HCT116 (cell line): ENCODE data around the gene CDC42EP2. TPM values are rescaled to one million over a fixed set of nuclear protein-coding genes. Genes with fewer than 3 reads are reported as not detected.
A peak's percentile ranks its signal among the peaks of the same experiment; 100 is the strongest.

Experiments
- ATAC-seq: fragments of 200-7000 bp; cut with Tn5 transposase; 2 replicates; pipeline ENCODE4 v1.9.1; 2020; ENCODE audit warnings: mild to moderate bottlenecking, moderate library complexity
- BruUV-seq: library from RNA; stranded (reverse); fragments of 400-500 nt; replicated peaks from 2 replicates; lab custom pipeline; 2021; lab: Mats Ljungman, UMichigan
- CTCF ChIA-PET: fragments of 300-600 bp; sonication (Branson Sonifier 250); formaldehyde crosslinking; loops from one replicate; lab custom pipeline; 2021; ENCODE audit warnings: antibody characterized with exemption; lab: Charles Lee
- POLR2A ChIA-PET: fragments of 300-600, 350-600 bp; sonication (Branson Sonifier 250); formaldehyde crosslinking; loops from one replicate; lab custom pipeline; 2021; ENCODE audit warnings: antibody characterized with exemption; lab: Charles Lee
- RAD21 ChIA-PET, 2 experiments: fragments of 300-600 bp; sonication (Branson Sonifier 250); formaldehyde crosslinking; loops; one replicate each; lab custom pipeline; 2023; ENCODE audit warnings: low total read pairs in 2 of 2; ENCODE audit not compliant: uncharacterized antibody in 2 of 2, unreplicated experiment in 2 of 2, low non-redundant PET in 1 of 2; lab: Charles Lee
- DNase-seq: peaks from one replicate; pipeline ENCODE4 v3.0.0-alpha.2; 2010; ENCODE audit warnings: low read depth, low spot score
- H2AFZ ChIP-seq: fragments of 200-600 bp; shearing (Covaris generic), sonication (generic); 2 replicates; pipeline ENCODE4 v1.6.1; 2017; ENCODE audit warnings: low read depth, mixed run types, mixed read lengths, antibody characterized with exemption, low read length; ENCODE audit not compliant: poor library complexity, severe bottlenecking
- H3K27ac ChIP-seq: 2 replicates; pipeline ENCODE4 v1.5.1; 2012; ENCODE audit warnings: low read depth, low read length
- H3K27me3 ChIP-seq: fragments of 200-600 bp; sonication (generic); 2 replicates; pipeline ENCODE4 v1.6.1; 2016; ENCODE audit warnings: mixed run types, low read length, mixed read lengths; ENCODE audit not compliant: insufficient read depth
- H3K36me3 ChIP-seq, 2 experiments: fragments of 200-500 bp in 1 of 2; fragments of 200-600 bp in 1 of 2; sonication (Bioruptor generic) in 1 of 2; sonication (generic) in 1 of 2; 2 replicates each; pipeline versions ENCODE4 v1.5.1 to v1.6.1; 2014 to 2016; ENCODE audit warnings: low read length in 2 of 2, inconsistent platforms in 1 of 2, mixed read lengths in 1 of 2, mixed run types in 1 of 2; ENCODE audit not compliant: insufficient read depth in 2 of 2, control insufficient read depth in 1 of 2
- H3K4me1 ChIP-seq, 2 experiments: fragments of 200-600 bp in 1 of 2; sonication (generic) in 1 of 2; 2 replicates each; pipeline versions ENCODE4 v1.5.1 to v1.6.1; 2012 to 2017; ENCODE audit warnings: low read length in 2 of 2, inconsistent platforms in 1 of 2, mild to moderate bottlenecking in 1 of 2, mixed read lengths in 1 of 2, mixed run types in 1 of 2, moderate library complexity in 1 of 2; ENCODE audit not compliant: insufficient read depth in 2 of 2, control insufficient read depth in 1 of 2
- H3K4me2 ChIP-seq: fragments of 200-600 bp; sonication (generic); 2 replicates; pipeline ENCODE4 v1.6.1; 2017; ENCODE audit warnings: mixed run types, low read length, mixed read lengths
- H3K4me3 ChIP-seq, 2 experiments: fragments of 200-600 bp in 1 of 2; sonication (generic) in 1 of 2; replicated peaks in 1 of 2; 2 replicates each; pipeline ENCODE4 v1.5.1; 2011 to 2016; ENCODE audit warnings: low read length in 2 of 2, control low read depth in 1 of 2, low read depth in 1 of 2, mild to moderate bottlenecking in 1 of 2, mixed read lengths in 1 of 2, mixed run types in 1 of 2
- H3K79me2 ChIP-seq: fragments of 200-600 bp; sonication (generic); 2 replicates; pipeline ENCODE4 v1.6.1; 2017; ENCODE audit warnings: mild to moderate bottlenecking, mixed run types, low read length, moderate library complexity, mixed read lengths; ENCODE audit not compliant: insufficient read depth
- H3K9ac ChIP-seq: fragments of 200-600 bp; sonication (generic); 2 replicates; pipeline ENCODE4 v1.6.1; 2016; ENCODE audit warnings: low read length, mixed read lengths
- H3K9me2 ChIP-seq: fragments of 200-600 bp; sonication (generic), shearing (Covaris generic); 2 replicates; pipeline ENCODE4 v1.6.1; 2017; ENCODE audit warnings: mixed run types, mild to moderate bottlenecking, moderate library complexity; ENCODE audit not compliant: insufficient read depth
- H3K9me3 ChIP-seq, 2 experiments: fragments of 200-500 bp in 1 of 2; fragments of 200-600 bp in 1 of 2; sonication (Bioruptor generic) in 1 of 2; sonication (generic) in 1 of 2; 2 replicates each; pipeline ENCODE4 v1.6.1; 2014 to 2017; ENCODE audit warnings: low read length in 2 of 2, mixed read lengths in 2 of 2, inconsistent platforms in 1 of 2, low read depth in 1 of 2, mild to moderate bottlenecking in 1 of 2, mixed run types in 1 of 2, moderate library complexity in 1 of 2; ENCODE audit not compliant: control insufficient read depth in 1 of 2, insufficient read depth in 1 of 2
- H4K20me1 ChIP-seq: fragments of 200-600 bp; sonication (generic), shearing (Covaris generic); 2 replicates; pipeline ENCODE4 v1.6.1; 2017; ENCODE audit warnings: mixed run types, mild to moderate bottlenecking, moderate library complexity; ENCODE audit not compliant: insufficient read depth
- CEBPB ChIP-seq: IDR thresholded peaks from 2 replicates; pipeline ENCODE4 v1.6.1; 2012; ENCODE audit warnings: low read depth
- FOSL1 ChIP-seq: IDR thresholded peaks from 2 replicates; pipeline ENCODE4 v1.6.1; 2012; ENCODE audit warnings: low read depth
- POLR2AphosphoS5 ChIP-seq: IDR thresholded peaks from 2 replicates; pipeline ENCODE4 v1.6.1; 2011; ENCODE audit warnings: mild to moderate bottlenecking, low read depth, low read length, moderate library complexity
- RAD21 ChIP-seq: IDR thresholded peaks from 2 replicates; pipeline ENCODE4 v1.6.1; 2012; ENCODE audit warnings: low read depth, mild to moderate bottlenecking
- SIN3A ChIP-seq: IDR thresholded peaks from 2 replicates; pipeline ENCODE4 v1.6.1; 2012; ENCODE audit warnings: low read depth
- SRF ChIP-seq: IDR thresholded peaks from 2 replicates; pipeline ENCODE4 v1.6.1; 2012; ENCODE audit warnings: low read depth
- intact Hi-C: fragments of 100-400 bp; cut with micrococcal nuclease; formaldehyde crosslinking; loops from 2 replicates; pipeline ENCODE4 v1.10.0; 2022
- total RNA-seq: library from RNA; stranded (reverse); gene quantifications from one replicate; pipeline ENCODE4 v1.2.1, GENCODE V29; 2021; ENCODE audit not compliant: unreplicated experiment
- TF ChIP-seq, protein P1 (sequence below), 3 experiments: fragments of 200-600 bp in 1 of 3; sonication (generic) in 1 of 3; IDR thresholded peaks in 2 of 3; conservative IDR thresholded peaks in 1 of 3; 2 replicates each; pipeline ENCODE4 v1.5.1; 2012 to 2017; ENCODE audit warnings: low read depth in 2 of 3, low read length in 2 of 3, antibody characterized with exemption in 1 of 3, borderline replicate concordance in 1 of 3, control low read depth in 1 of 3, mild to moderate bottlenecking in 1 of 3, mixed read lengths in 1 of 3, mixed run types in 1 of 3, moderate library complexity in 1 of 3; ENCODE audit not compliant: insufficient read depth in 1 of 3
- TF ChIP-seq, protein P2 (sequence below): IDR thresholded peaks from 2 replicates; pipeline ENCODE4 v1.6.1; 2011; ENCODE audit warnings: mild to moderate bottlenecking, low read length, moderate library complexity; ENCODE audit not compliant: insufficient replicate concordance; ENCODE audit errors: extremely low read depth
- TF ChIP-seq, protein P3 (sequence below): IDR thresholded peaks from 2 replicates; pipeline ENCODE4 v1.6.1; 2012

Gene CDC42EP2
- total RNA-seq, 1 experiment from 2014 or later, result 15.4 TPM

DNA sequence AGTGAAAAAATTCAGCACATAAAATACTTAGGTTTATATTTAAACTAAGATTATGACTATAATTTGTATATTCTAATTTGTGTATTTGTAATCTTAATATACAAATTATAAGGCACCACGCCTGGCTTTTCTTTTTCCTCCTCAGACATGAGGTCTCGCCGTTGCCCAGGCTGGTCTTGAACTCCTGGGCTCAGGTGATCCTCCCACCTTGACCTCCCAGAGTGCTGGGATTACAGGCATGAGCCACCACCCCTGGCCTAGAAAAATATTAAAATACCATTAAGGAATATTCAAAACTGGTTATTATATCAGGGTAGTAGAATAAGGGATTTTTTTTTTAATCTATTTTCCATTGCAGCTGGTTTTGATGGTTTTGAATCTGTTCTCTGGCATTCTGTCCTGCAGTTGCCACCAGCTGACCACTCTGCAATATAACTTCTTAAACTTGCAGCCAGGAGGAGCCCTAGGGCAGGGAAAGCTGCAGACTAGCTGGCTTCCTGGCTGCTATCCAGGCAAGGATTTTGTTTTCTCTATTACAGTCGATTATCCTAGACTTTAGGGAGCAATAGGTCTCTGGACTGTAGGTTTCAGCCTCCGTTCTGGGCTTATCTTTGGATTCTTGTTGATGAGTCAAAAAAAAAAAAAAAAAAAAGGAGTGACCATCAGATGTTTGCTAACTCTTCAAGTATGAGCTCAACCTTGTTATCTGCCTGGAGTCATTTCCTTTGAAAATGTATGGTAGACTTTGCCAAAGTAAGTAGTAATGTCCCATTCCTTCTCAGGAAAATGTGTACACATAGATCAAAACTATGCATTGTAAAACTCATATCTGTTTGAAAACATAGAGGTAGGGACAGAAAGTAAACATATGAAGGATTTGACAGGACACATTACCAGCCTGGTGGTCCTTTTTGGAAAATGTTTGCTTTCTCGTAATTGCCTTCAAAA, 39.7 kb upstream of the CDC42EP2 start:
- intact Hi-C loops, result loop anchor here (1.0 kb wide), 3 partner anchors 40 to 235 kb away; no protein-coding TSS in a partner anchor
- Histone ChIP-seq H4K20me1 (no peaks in the 10 kb centered on the region), H3K9me3 (no peaks in the 10 kb centered on the region), H3K4me3 (no peak overlapping the region), H2AFZ (no peak overlapping the region), H3K27me3 (no peaks in the 10 kb centered on the region), H3K9ac (no peak overlapping the region), H3K27ac (no peak overlapping the region), H3K4me1 (peaks cover 20 to 38% of the 10 kb centered on the region in 2 experiments), H3K79me2 (no peaks in the 10 kb centered on the region), H3K9me2 (no peaks in the 10 kb centered on the region), H3K36me3 (peaks cover 10 to 32% of the 10 kb centered on the region in 2 experiments; a peak in 3 of 4 replicates), H3K4me2 (no peak overlapping the region)
- ATAC-seq (peak; percentile 71), DNase-seq (peak; percentile 68)
- RAD21 ChIA-PET, result interaction anchor here (0.6 to 1.9 kb wide), 9 partner anchors 31 to 62 kb away, joined by 3 to 27 read pairs (median 6); partner anchors contain the start of genes CDC42EP2 (in 2 of the 2) and DPF2 (in 1 of the 2)
- TF ChIP-seq POLR2AphosphoS5, result peak; percentile 69
- TF ChIP-seq, protein P1, sequence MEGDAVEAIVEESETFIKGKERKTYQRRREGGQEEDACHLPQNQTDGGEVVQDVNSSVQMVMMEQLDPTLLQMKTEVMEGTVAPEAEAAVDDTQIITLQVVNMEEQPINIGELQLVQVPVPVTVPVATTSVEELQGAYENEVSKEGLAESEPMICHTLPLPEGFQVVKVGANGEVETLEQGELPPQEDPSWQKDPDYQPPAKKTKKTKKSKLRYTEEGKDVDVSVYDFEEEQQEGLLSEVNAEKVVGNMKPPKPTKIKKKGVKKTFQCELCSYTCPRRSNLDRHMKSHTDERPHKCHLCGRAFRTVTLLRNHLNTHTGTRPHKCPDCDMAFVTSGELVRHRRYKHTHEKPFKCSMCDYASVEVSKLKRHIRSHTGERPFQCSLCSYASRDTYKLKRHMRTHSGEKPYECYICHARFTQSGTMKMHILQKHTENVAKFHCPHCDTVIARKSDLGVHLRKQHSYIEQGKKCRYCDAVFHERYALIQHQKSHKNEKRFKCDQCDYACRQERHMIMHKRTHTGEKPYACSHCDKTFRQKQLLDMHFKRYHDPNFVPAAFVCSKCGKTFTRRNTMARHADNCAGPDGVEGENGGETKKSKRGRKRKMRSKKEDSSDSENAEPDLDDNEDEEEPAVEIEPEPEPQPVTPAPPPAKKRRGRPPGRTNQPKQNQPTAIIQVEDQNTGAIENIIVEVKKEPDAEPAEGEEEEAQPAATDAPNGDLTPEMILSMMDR (IDR thresholded peaks at IDR 0.05 in 2 of 3, conservative IDR thresholded peaks at IDR 0.05 in 1 of 3; ENCODE audit: borderline replicate concordance in 1 of 3, insufficient read depth in 1 of 3, low read depth in 2 of 3, low read length in 2 of 3), result peak; percentile 67 to 97 (median 82); a peak in 5 of 6 replicates
- TF ChIP-seq, protein P2, sequence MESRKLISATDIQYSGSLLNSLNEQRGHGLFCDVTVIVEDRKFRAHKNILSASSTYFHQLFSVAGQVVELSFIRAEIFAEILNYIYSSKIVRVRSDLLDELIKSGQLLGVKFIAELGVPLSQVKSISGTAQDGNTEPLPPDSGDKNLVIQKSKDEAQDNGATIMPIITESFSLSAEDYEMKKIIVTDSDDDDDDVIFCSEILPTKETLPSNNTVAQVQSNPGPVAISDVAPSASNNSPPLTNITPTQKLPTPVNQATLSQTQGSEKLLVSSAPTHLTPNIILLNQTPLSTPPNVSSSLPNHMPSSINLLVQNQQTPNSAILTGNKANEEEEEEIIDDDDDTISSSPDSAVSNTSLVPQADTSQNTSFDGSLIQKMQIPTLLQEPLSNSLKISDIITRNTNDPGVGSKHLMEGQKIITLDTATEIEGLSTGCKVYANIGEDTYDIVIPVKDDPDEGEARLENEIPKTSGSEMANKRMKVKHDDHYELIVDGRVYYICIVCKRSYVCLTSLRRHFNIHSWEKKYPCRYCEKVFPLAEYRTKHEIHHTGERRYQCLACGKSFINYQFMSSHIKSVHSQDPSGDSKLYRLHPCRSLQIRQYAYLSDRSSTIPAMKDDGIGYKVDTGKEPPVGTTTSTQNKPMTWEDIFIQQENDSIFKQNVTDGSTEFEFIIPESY, result no peak
- 0 out of 2 replicates have a peak, but pooled peaks have one; percentile 29 for TF ChIP-seq SIN3A
- no peak for TF ChIP-seq FOSL1
- peak; percentile 99 for TF ChIP-seq RAD21
- TF ChIP-seq, protein P3, sequence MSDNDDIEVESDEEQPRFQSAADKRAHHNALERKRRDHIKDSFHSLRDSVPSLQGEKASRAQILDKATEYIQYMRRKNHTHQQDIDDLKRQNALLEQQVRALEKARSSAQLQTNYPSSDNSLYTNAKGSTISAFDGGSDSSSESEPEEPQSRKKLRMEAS, result peak; percentile 22; the same call in 1 of the 2 replicates
- 0 out of 2 replicates have a peak, but pooled peaks have one; percentile 35 for TF ChIP-seq SRF
- no peak for TF ChIP-seq CEBPB
- no TSS peak for BruUV-seq
- CTCF ChIA-PET, result interaction anchor here (0.7 to 7.1 kb wide), 12 partner anchors 9 to 236 kb away, joined by 3 to 202 read pairs (median 10); partner anchors contain the start of genes CDC42EP2, DPF2, NEAT1 and POLA2
- POLR2A ChIA-PET, result interaction anchor here (0.6 to 2.8 kb wide), 12 partner anchors 36 to 236 kb away, joined by 3 to 16 read pairs (median 4); partner anchors contain the start of genes CDC42EP2, DPF2 and NEAT1
